PC-3 (cell line): ENCODE measurements around the gene PHF12. TPM values are rescaled to one million over a fixed set of nuclear protein-coding genes. Genes with fewer than 3 reads are reported as not detected.

Source experiments
- ATAC-seq: fragments of 200-7000 bp; cut with Tn5 transposase; 2 replicates; pipeline ENCODE4 v1.9.1; 2020; ENCODE audit warnings: mild to moderate bottlenecking, moderate library complexity
- Bru-seq: library from RNA; stranded (reverse); fragments of 400-500 nt; gene quantifications from one replicate; lab custom pipeline; 2021; lab: Mats Ljungman, UMichigan
- BruChase-seq, 2 experiments: library from RNA; stranded (reverse); fragments of 400-500 nt; gene quantifications; one replicate each; lab custom pipeline; 2021; lab: Mats Ljungman, UMichigan
- BruUV-seq: library from RNA; stranded (reverse); fragments of 400-500 nt; replicated peaks from 2 replicates; lab custom pipeline; 2021; lab: Mats Ljungman, UMichigan
- CTCF ChIA-PET: fragments of 300-600 bp; sonication (Branson Sonifier 250); formaldehyde crosslinking; loops from one replicate; lab custom pipeline; 2022; ENCODE audit warnings: antibody characterized with exemption; lab: Charles Lee
- POLR2A ChIA-PET: fragments of 300-600 bp; sonication (Branson Sonifier 250); formaldehyde crosslinking; loops from one replicate; lab custom pipeline; 2022; ENCODE audit warnings: antibody characterized with exemption; ENCODE audit not compliant: unreplicated experiment; lab: Charles Lee
- DNase-seq: peaks from one replicate; pipeline ENCODE4 v3.0.0-alpha.2; 2015
- H2AFZ ChIP-seq: fragments of 300-600 bp; sonication (generic); 2 replicates; pipeline ENCODE4 v1.6.0; 2016; ENCODE audit warnings: antibody characterized with exemption, low read length
- H3F3A ChIP-seq: fragments of 300-600 bp; sonication (generic); one replicate; pipeline ENCODE4 v1.6.0; 2017; ENCODE audit warnings: antibody characterized with exemption, low read length, control low read depth, mild to moderate bottlenecking; ENCODE audit not compliant: unreplicated experiment
- H3K27ac ChIP-seq: fragments of 300-600 bp; sonication (generic); 2 replicates; pipeline ENCODE4 v1.5.1; 2016; ENCODE audit warnings: mild to moderate bottlenecking, low read length
- H3K27me3 ChIP-seq: fragments of 300-600 bp; sonication (generic); 2 replicates; pipeline ENCODE4 v1.6.1; 2016; ENCODE audit warnings: low read length, mixed read lengths
- H3K36me3 ChIP-seq: fragments of 300-600 bp; sonication (generic); 2 replicates; pipeline ENCODE4 v1.6.1; 2016; ENCODE audit warnings: low read depth, mixed run types, low read length, mixed read lengths
- H3K4me1 ChIP-seq: fragments of 300-600 bp; sonication (generic); 2 replicates; pipeline ENCODE4 v1.5.1; 2016; ENCODE audit warnings: low read length; ENCODE audit not compliant: insufficient read depth
- H3K4me2 ChIP-seq: fragments of 300-600 bp; sonication (generic); 2 replicates; pipeline ENCODE4 v1.6.0; 2016; ENCODE audit warnings: low read length
- H3K4me3 ChIP-seq: fragments of 300-600 bp; sonication (generic); 2 replicates; pipeline ENCODE4 v1.5.1; 2016; ENCODE audit warnings: mild to moderate bottlenecking, low read length, mixed read lengths
- H3K79me2 ChIP-seq: fragments of 300-600 bp; sonication (generic); 2 replicates; pipeline ENCODE4 v1.6.1; 2017; ENCODE audit warnings: low read length, mixed read lengths
- H3K9ac ChIP-seq: fragments of 300-600 bp; sonication (generic); 2 replicates; pipeline ENCODE4 v1.6.0; 2016; ENCODE audit warnings: mild to moderate bottlenecking, low read length
- H3K9me2 ChIP-seq: fragments of 300-600 bp; sonication (generic); replicated peaks from 2 replicates; pipeline ENCODE4 v1.6.1; 2016; ENCODE audit warnings: mixed run types, low read length, mixed read lengths
- H3K9me3 ChIP-seq: fragments of 300-600 bp; sonication (generic); 2 replicates; pipeline ENCODE4 v1.6.1; 2016; ENCODE audit warnings: low read length, mixed read lengths
- H4K20me1 ChIP-seq: fragments of 300-600 bp; sonication (generic); 2 replicates; pipeline ENCODE4 v1.6.1; 2016; ENCODE audit warnings: low read length, mixed read lengths
- CTCF ChIP-seq: fragments of 300-600 bp; sonication (generic); conservative IDR thresholded peaks from 2 replicates; pipeline ENCODE4 v1.5.1; 2017; ENCODE audit warnings: antibody characterized with exemption, low read depth, mild to moderate bottlenecking, low read length
- EZH2 ChIP-seq: fragments of 300-600 bp; sonication (generic); IDR thresholded peaks from one replicate; pipeline ENCODE4 v1.6.1; 2017; ENCODE audit warnings: antibody characterized with exemption, mild to moderate bottlenecking, low read length; ENCODE audit not compliant: unreplicated experiment
- EZH2phosphoT487 ChIP-seq: fragments of 300-600 bp; sonication (generic); IDR thresholded peaks from 2 replicates; pipeline ENCODE4 v1.6.1; 2018; ENCODE audit warnings: mild to moderate bottlenecking, antibody characterized with exemption, low read length, borderline replicate concordance
- intact Hi-C: fragments of 100-400 bp; cut with micrococcal nuclease; formaldehyde crosslinking; loops from 2 replicates; pipeline ENCODE4 v1.9.0; 2023
- long read RNA-seq: library from polyadenylated mRNA; unstranded; transcript quantifications from one replicate; pipeline ENCODE4 v2.0.0, GENCODE V29; 2021; ENCODE audit not compliant: unreplicated experiment
- total RNA-seq: library from RNA; depleted of rRNA; stranded (reverse); fragments of >200 nt; gene quantifications from 2 replicates; pipeline ENCODE4 v1.2.3, GENCODE V29; 2014; rRNA removed

PHF12 gene
- 20.6 and 25.0 TPM in 2 replicates for total RNA-seq
- Bru-seq, nascent RNA: percentile 74 among the genes with signal in this experiment
- BruChase-seq, experiment 1, labeled RNA remaining after a 6-hour chase: percentile 78 among the genes with signal in this experiment
- BruChase-seq, experiment 2, labeled RNA remaining after a 2-hour chase: percentile 78 among the genes with signal in this experiment
- long read RNA-seq, full-length matches to known transcripts: 1 of 23 reads
- long read RNA-seq, partial matches to known transcripts: 14 of 23 reads
- long read RNA-seq, other reads (novel, unspliced or antisense): 8 of 23 reads

GRCh38 chr17:28951428-28951990 is at the start of gene PHF12:
Gene PHF12 (minus strand): TSS chr17:28951518. CDS start chr17:28950960, 558 bp downstream.
- H3K27ac ChIP-seq: peak within 1 kb of the TSS; percentile 99
- H3K9me2 ChIP-seq: no peaks in the 10 kb centered on the region
- peak within 1 kb of the TSS; percentile 90 for H2AFZ ChIP-seq
- H3K36me3 ChIP-seq: no peaks in the 10 kb centered on the region
- DNase-seq (peak; percentile 98), ATAC-seq (peak; percentile 68)
- peak within 1 kb of the TSS; percentile 100 for H3K9ac ChIP-seq
- peak within 1 kb of the TSS; percentile 100 for H3K4me2 ChIP-seq
- no TSS peak for BruUV-seq
- no peaks in the 10 kb centered on the region for H4K20me1 ChIP-seq
- POLR2A ChIA-PET: interaction anchor here (0.6 to 1.0 kb wide), 10 partner anchors 12 to 1151 kb away, joined by 3 to 12 read pairs (median 4); partner anchors contain the start of gene RPL23A
- no peaks in the 10 kb centered on the region for H3K27me3 ChIP-seq
- TF ChIP-seq EZH2 (no peak), CTCF (no peak), EZH2phosphoT487 (no peak)
- intact Hi-C loops: no loop called here
- peaks cover 44% of the 10 kb centered on the region for H3K79me2 ChIP-seq
- peaks cover 30% of the 10 kb centered on the region for H3K4me1 ChIP-seq
- H3K9me3 ChIP-seq: no peaks in the 10 kb centered on the region
- peak within 1 kb of the TSS; percentile 91 for H3K4me3 ChIP-seq
- no peaks in the 10 kb centered on the region for H3F3A ChIP-seq
- CTCF ChIA-PET: interaction anchor here (0.9 to 1.2 kb wide), 3 partner anchors 54 to 225 kb away, joined by 3 to 6 read pairs (median 5); partner anchors contain the start of genes FLOT2 and TLCD1

- POLR2A ChIA-PET: no interaction called here
- H3K4me3 ChIP-seq: no peak overlapping the region
- intact Hi-C loops: no loop called here
- no peaks in the 10 kb centered on the region for H4K20me1 ChIP-seq
- H3K27me3 ChIP-seq: peaks cover 9% of the 10 kb centered on the region
- no peak overlapping the region for H2AFZ ChIP-seq
- no peak overlapping the region for H3K4me2 ChIP-seq
- no peak for TF ChIP-seq EZH2
- TF ChIP-seq CTCF: no peak
- no peak for TF ChIP-seq EZH2phosphoT487
- BruUV-seq: no TSS peak
- no peak overlapping the region for H3K27ac ChIP-seq
- no peaks in the 10 kb centered on the region for H3K9me3 ChIP-seq
- ATAC-seq (no peak), DNase-seq (no peak)
- H3F3A ChIP-seq: no peaks in the 10 kb centered on the region
- no peaks in the 10 kb centered on the region for H3K4me1 ChIP-seq
- H3K9me2 ChIP-seq: no peaks in the 10 kb centered on the region
- CTCF ChIA-PET: no interaction called here
- H3K79me2 ChIP-seq: no peaks in the 10 kb centered on the region
- no peaks in the 10 kb centered on the region for H3K36me3 ChIP-seq
- no peak overlapping the region for H3K9ac ChIP-seq
These were observed 49.7 kb upstream of the PHF12 start for GRCh38 chr17:29000973-29001372.

- H3K9ac ChIP-seq: no peak overlapping the region
- H3K9me2 ChIP-seq: no peaks in the 10 kb centered on the region
- H3K27ac ChIP-seq: no peak overlapping the region
- no peaks in the 10 kb centered on the region for H3K36me3 ChIP-seq
- CTCF ChIA-PET: no interaction called here
- H3K4me2 ChIP-seq: no peak overlapping the region
- BruUV-seq: no TSS peak
- 0 out of 2 replicates have a peak, but pooled peaks cover 3% of the 10 kb centered on the region for H3K27me3 ChIP-seq
- POLR2A ChIA-PET: no interaction called here
- no peak for TF ChIP-seq EZH2
- TF ChIP-seq CTCF: no peak
- TF ChIP-seq EZH2phosphoT487: no peak
- ATAC-seq: no peak
- H2AFZ ChIP-seq: no peak overlapping the region
- intact Hi-C loops: no loop called here
- no peaks in the 10 kb centered on the region for H3K79me2 ChIP-seq
- no peak overlapping the region for H3K4me3 ChIP-seq
- DNase-seq: no peak
- no peaks in the 10 kb centered on the region for H3K4me1 ChIP-seq
- H4K20me1 ChIP-seq: no peaks in the 10 kb centered on the region
- no peaks in the 10 kb centered on the region for H3F3A ChIP-seq
- H3K9me3 ChIP-seq: no peaks in the 10 kb centered on the region
These were observed 47.9 kb upstream of the PHF12 start for GRCh38 chr17:28999206-28999605.
